Activated T-cell treated with anti-CD3 and anti-CD28 coated beads, Interleukin-2, amount 50 U/mL, for 72 hours (primary cell): Measurements from ENCODE around the gene SNPH. TPM values are rescaled to one million over a fixed set of nuclear protein-coding genes. Genes with fewer than 3 reads are reported as not detected.
A peak's percentile ranks its signal among the peaks of the same experiment; 100 is the strongest.
"Not testable (repeated sequence)": the region's sequence is repeated elsewhere in the genome, so short reads cannot be mapped to it uniquely, and the experiment has no call there.

Source experiments
- ATAC-seq, 2 donors: fragments of 150-1000 bp; cut with Tn5 transposase; replicated peaks in 1 of 2; 2 replicates each; pipeline ENCODE4 v1.10.0; 2021; ENCODE audit warnings: moderate library complexity in 2 of 2, mild to moderate bottlenecking in 1 of 2
- DNase-seq, 2 donors: peaks; one replicate each; pipeline ENCODE4 v3.0.0; 2021 to 2022; ENCODE audit warnings: mixed read lengths in 1 of 2
- H3K27ac Mint-ChIP-seq: one replicate; pipeline ENCODE4 v1.8.0; 2022; ENCODE audit warnings: mild to moderate bottlenecking, moderate library complexity, mixed read lengths
- H3K27me3 Mint-ChIP-seq: one replicate; pipeline ENCODE4 v1.8.0; 2022; ENCODE audit warnings: low read depth, mixed read lengths
- H3K36me3 Mint-ChIP-seq, 2 donors: one replicate each; pipeline ENCODE4 v1.8.0; 2022; ENCODE audit warnings: mixed read lengths in 2 of 2, mild to moderate bottlenecking in 1 of 2; ENCODE audit not compliant: insufficient read depth in 2 of 2
- H3K4me1 Mint-ChIP-seq: one replicate; pipeline ENCODE4 v1.8.0; 2022; ENCODE audit warnings: low read depth, mixed read lengths
- H3K4me3 Mint-ChIP-seq, 2 donors: one replicate each; pipeline ENCODE4 v1.8.0; 2022; ENCODE audit warnings: mild to moderate bottlenecking in 2 of 2, mixed read lengths in 2 of 2, moderate library complexity in 2 of 2
- H3K9me3 Mint-ChIP-seq, 2 donors: one replicate each; pipeline ENCODE4 v1.8.0; 2022; ENCODE audit warnings: mixed read lengths in 2 of 2
- total RNA-seq, 2 donors: library from RNA; stranded (reverse); gene quantifications; one replicate each; pipeline ENCODE4 v1.2.3, GENCODE V29; 2022

The SNPH gene
- total RNA-seq: 1 to 10 TPM; 7.1 to 7.8 TPM

DNA sequence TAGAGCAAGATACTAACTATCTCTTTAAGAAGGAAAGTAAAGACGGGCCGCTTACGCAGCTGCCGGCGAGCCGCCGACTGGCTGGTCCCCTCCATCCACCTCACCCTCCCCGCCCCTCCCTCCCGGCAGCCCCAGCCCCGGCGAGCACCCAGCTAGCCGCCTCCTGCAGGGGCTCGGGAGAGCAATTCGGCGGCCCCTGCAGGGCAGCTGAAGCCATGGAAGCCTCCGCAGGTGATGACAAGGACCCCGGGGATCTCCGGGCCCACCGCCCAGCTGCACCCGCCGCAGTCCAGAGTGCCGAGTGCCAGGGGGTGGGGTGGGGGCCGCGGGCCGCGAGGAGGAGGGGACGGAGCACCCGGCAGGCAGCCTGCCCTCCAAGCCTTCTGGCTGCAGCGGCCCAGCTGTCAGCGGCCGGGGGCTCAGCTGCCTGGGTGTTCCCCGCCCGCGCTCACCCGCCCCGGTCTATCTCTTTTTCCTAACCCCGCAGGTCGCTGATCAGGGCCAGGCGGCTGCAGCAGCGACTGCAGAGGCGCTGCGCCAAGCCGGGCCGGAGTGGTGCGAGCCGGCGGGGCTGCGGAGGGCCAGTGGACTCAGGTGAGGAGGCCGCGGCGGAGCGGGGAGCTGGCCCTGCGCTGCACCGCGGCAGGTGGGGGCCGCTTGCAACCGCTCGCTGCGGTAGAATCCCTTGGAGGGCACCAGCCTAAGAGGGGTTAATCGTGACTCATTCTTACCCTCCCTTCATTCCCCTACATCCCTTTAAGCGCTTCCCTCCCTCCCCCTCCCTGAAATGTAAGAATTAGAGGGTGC, at the start of gene SNPH:
TSS of gene SNPH (plus strand) at position 128 of the 807 bp plus-strand sequence. CDS start 29,946 bp downstream, outside the sequence.
- Mint-ChIP-seq H3K4me3 (peak within 1 kb of the TSS; percentile 77 to 91), H3K9me3 (no peaks in the 10 kb centered on the region), H3K27me3 (no peaks in the 10 kb centered on the region), H3K27ac (peak within 1 kb of the TSS; percentile 94), H3K4me1 (peaks cover 51% of the 10 kb centered on the region), H3K36me3 (peaks cover 2 to 15% of the 10 kb centered on the region in 2 donors)
- ATAC-seq (peak; percentile 95), DNase-seq (peak; percentile 77 to 82)

DNA sequence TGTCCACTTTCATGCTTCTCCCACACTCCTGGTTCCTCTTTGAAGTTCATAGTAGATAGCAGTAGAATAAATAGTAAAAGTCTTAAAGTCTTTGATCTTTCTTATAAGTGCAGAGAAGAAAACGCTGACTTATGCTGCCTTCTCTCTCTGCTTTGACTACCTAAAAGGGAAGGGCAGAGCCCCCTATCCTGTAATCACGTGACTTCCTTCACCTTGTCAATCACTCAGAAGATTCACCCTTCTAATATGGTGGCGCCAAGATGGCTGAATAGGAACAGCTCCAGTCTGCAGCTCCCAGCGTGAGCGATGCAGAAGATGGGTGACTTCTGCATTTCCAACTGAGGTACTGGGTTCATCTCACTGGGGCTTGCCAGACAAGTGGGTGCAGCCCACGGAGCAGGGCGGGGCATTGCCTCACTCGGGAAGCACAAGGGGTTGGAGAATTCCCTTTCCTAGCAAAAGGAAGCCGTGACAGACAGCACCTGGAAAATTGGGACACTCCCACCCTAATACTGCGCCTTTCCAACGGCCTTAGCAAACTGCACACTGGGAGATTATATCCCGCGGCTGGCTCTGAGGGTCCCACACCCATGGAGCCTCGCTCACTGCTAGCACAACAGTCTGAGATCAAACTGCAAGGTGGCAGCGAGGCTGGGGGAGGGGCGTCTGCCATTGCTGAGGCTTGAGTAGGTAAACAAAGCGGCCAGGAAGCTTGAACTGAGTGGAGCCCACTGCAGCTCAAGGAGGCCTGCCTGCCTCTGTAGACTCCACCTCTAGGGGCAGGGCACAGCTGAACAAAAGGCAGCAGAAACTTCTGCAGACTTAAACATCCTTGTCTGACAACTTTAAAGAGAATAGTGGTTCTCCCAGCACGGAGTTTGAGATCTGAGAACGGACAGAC, 49.3 kb upstream of the SNPH start:
- not testable (repeated sequence) for H3K27me3 Mint-ChIP-seq, H3K27ac Mint-ChIP-seq, H3K9me3 Mint-ChIP-seq, H3K36me3 Mint-ChIP-seq, ATAC-seq
- peak in 1 of 2 donors; percentile 8 for DNase-seq
- peak overlapping the region; percentile 36 to 76 for H3K4me3 Mint-ChIP-seq
- peaks cover 44% of the 10 kb centered on the region for H3K4me1 Mint-ChIP-seq

- H3K4me3 Mint-ChIP-seq, DNase-seq, H3K9me3 Mint-ChIP-seq, H3K36me3 Mint-ChIP-seq, ATAC-seq, H3K27ac Mint-ChIP-seq: not testable (repeated sequence)
- peaks cover 17% of the 10 kb centered on the region for H3K4me1 Mint-ChIP-seq
- H3K27me3 Mint-ChIP-seq: peaks cover 17% of the 10 kb centered on the region
These were observed 43.3 kb upstream of the SNPH start for GRCh38 chr20:1222750-1223149.

- peak overlapping the region; percentile 6 to 38 for H3K4me3 Mint-ChIP-seq
- H3K9me3 Mint-ChIP-seq: peaks cover 0 to 1% of the 10 kb centered on the region in 2 donors
- no peak for ATAC-seq
- peaks cover 27% of the 10 kb centered on the region for H3K27me3 Mint-ChIP-seq
- no peak overlapping the region for H3K27ac Mint-ChIP-seq
- peaks cover 19% of the 10 kb centered on the region for H3K4me1 Mint-ChIP-seq
- H3K36me3 Mint-ChIP-seq: peaks cover 0 to 5% of the 10 kb centered on the region in 2 donors
- DNase-seq: no peak
These were observed 41.7 kb upstream of the SNPH start for GRCh38 chr20:1224205-1224890.

- peak; percentile 66 to 71 for ATAC-seq
- H3K9me3 Mint-ChIP-seq: peaks cover 0 to 1% of the 10 kb centered on the region in 2 donors
- no peak overlapping the region for H3K27ac Mint-ChIP-seq
These were observed 40.8 kb upstream of the SNPH start for GRCh38 chr20:1225263-1225782.

DNA sequence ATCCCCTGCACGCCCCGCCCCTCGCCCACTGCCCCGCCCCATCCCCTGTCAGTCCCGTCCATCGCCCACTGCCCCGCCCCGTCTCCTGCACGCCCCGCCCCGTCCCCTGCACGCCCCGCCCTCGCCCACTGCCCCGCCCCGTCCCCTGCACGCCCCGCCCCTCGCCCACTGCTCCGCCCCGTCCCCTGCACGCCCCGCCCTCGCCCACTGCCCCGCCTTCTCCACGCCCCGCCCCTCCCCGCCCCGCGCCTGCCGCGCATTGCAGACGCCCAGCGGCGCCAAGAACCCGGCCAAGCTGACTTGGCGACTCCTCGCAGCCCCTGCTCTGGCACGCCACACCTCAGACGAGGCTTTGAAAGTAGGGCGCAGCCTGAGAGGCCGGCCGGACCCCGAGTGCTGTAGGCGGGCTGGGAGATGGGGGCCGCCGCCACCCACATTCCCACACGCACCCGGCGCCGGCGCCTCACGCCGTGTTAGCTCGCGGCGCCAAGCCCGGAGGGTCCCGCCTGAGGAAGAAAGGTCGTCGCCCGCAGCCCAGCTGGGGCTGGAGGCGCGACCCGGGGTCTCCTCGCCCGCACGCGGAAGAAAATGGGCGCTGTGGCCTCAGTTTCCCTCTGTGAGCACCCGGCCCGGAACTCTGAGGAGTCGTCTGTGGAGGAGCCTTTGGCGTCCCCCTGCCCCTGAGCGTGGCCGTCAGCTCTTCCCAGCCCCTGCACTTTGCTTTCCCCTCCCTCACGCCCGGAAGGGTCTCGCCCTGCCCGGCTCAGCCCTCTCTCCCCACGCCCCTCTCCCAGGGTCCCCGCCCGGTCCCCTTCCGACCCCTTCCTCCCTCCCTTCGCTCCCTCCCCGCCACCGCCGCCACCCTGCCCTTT, 40.1 kb upstream of the SNPH start, which contains the start of gene RAD21L1:
TSS of gene RAD21L1 (plus strand) at position 262 of the 872 bp plus-strand sequence. CDS start 2,410 bp downstream, outside the sequence.
- DNase-seq (peak; percentile 79 to 80), ATAC-seq (peak; percentile 82 to 83)
- Mint-ChIP-seq H3K4me1 (peaks cover 19% of the 10 kb centered on the region), H3K27me3 (peaks cover 41% of the 10 kb centered on the region), H3K4me3 (peak within 1 kb of the TSS; percentile 88 to 95), H3K9me3 (peaks cover 0 to 1% of the 10 kb centered on the region in 2 donors), H3K27ac (no peak within 1 kb of the TSS), H3K36me3 (peaks cover 0 to 5% of the 10 kb centered on the region in 2 donors)

More at GRCh38 chr20:1225263-1225782, 40.8 kb upstream of the SNPH start:
- H3K36me3 Mint-ChIP-seq: peaks cover 0 to 5% of the 10 kb centered on the region in 2 donors
- peaks cover 19% of the 10 kb centered on the region for H3K4me1 Mint-ChIP-seq
- no peak for DNase-seq
- H3K27me3 Mint-ChIP-seq: peaks cover 34% of the 10 kb centered on the region
- peak overlapping the region; percentile 80 to 88 for H3K4me3 Mint-ChIP-seq

DNA sequence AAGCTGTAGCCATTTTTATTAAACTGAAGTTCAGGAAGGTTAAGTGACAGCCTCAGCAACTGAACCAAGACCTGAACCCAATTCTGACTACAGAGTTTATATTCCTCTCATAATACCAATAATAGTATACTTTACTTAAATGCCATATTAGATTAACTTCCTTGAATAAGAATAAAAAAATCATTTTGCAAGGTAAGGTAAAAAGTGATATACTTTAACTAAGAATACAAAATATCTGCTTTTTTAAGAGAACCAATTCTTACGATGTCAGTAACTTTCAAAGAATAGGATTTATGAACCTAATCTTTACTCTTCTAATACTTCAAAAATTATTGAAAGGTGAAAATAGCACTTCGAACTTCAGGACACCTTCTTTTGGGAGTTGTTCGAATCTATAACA, 36.6 kb upstream of the SNPH start:
- H3K9me3 Mint-ChIP-seq: no peaks in the 10 kb centered on the region
- ATAC-seq (no peak), DNase-seq (no peak)
- H3K4me3 Mint-ChIP-seq: no peak overlapping the region
- H3K4me1 Mint-ChIP-seq: peaks cover 15% of the 10 kb centered on the region
- no peak overlapping the region for H3K27ac Mint-ChIP-seq
- H3K36me3 Mint-ChIP-seq: peaks cover 0 to 1% of the 10 kb centered on the region in 2 donors
- H3K27me3 Mint-ChIP-seq: peaks cover 35% of the 10 kb centered on the region

DNA sequence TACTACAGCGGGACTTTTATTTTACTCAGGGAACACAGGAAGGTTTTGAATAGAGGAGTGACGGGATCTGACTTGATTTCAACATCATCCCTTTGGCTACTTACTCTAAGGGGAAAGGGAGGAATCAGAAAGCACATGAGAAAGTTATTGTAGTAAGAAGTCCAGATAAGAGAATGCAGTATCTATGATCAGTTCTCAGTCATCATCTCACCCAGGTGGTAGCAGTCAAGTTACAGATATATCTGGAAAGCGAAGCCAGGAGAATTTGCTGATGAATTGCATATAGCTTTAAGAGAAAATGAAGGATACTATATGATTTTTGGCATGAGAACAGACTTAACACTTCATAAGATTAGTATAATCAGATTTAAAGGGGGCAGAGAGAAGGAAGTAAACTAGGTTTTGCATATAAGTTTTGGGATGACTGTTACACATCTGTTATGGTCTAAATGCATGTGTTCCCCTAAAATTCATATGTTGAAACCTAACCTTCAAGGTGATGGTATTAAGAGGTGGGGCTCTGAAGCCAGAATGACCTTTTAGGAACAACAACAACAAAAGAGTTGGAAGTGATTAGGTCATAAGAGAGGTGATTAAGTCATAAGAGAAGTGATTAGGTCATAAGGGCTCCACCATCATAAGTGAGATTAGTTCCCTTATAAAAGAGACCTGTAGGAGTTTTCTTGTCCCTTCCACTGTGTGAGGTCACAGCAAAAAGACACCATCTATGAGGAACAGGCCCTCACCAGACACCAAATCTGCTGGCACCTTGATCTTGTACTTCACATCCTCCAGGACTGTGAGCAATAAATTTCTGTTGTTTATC, 33.6 kb upstream of the SNPH start:
- H3K4me3 Mint-ChIP-seq: no peak overlapping the region
- H3K4me1 Mint-ChIP-seq: peaks cover 5% of the 10 kb centered on the region
- peak in 1 of 2 donors; percentile 43 for ATAC-seq
- no peak for DNase-seq
- peaks cover 26% of the 10 kb centered on the region for H3K27me3 Mint-ChIP-seq
- H3K27ac Mint-ChIP-seq: no peak overlapping the region
- H3K9me3 Mint-ChIP-seq: no peaks in the 10 kb centered on the region
- no peaks in the 10 kb centered on the region for H3K36me3 Mint-ChIP-seq

DNA sequence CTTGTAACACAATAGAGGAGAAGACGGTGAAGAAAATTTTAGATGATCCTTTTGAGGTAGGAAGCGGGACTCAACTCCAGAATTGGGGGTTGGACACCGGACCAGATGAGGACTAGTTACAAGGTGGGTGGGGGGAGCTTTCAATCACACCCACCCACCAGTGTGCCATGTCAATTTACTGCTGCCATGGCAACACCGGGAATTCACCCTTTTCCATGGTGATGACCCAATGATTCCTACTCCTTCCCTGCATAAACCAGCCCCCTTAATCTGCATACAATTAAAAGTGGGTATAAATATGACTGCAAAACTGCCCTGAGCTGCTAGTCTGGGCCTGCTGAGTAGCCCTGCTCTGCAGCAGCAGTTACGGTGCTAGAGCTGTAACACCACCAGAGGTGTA, 25.5 kb upstream of the SNPH start:
- Mint-ChIP-seq H3K9me3 (no peaks in the 10 kb centered on the region), H3K27ac (peak overlapping the region; percentile 46), H3K4me1 (no peaks in the 10 kb centered on the region), H3K4me3 (no peak overlapping the region), H3K36me3 (no peaks in the 10 kb centered on the region), H3K27me3 (no peaks in the 10 kb centered on the region)
- ATAC-seq: no peak
- DNase-seq: no peak

DNA sequence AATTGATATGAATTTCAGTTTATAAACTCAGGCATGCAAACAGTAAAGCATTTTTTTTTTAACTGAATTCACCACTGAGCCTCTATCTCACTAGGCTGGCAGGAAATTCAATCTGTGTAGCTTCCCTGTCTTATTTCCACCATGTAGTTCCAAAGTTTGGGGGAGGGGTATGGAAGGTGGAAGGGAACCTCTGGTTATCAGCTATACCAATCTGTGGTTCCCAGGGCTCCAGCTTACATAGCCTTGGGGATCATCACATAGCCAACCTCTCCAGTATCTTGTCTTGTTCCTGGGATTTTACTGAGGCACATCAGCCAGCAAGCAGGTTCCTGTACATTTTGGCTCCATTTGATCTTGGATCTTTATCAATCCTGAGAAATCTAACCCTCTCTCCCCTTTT, 24.6 kb upstream of the SNPH start:
- no peaks in the 10 kb centered on the region for H3K4me1 Mint-ChIP-seq
- no peaks in the 10 kb centered on the region for H3K9me3 Mint-ChIP-seq
- no peak overlapping the region for H3K27ac Mint-ChIP-seq
- H3K4me3 Mint-ChIP-seq: no peak overlapping the region
- H3K36me3 Mint-ChIP-seq: no peaks in the 10 kb centered on the region
- no peak for DNase-seq
- no peaks in the 10 kb centered on the region for H3K27me3 Mint-ChIP-seq
- no peak for ATAC-seq

DNA sequence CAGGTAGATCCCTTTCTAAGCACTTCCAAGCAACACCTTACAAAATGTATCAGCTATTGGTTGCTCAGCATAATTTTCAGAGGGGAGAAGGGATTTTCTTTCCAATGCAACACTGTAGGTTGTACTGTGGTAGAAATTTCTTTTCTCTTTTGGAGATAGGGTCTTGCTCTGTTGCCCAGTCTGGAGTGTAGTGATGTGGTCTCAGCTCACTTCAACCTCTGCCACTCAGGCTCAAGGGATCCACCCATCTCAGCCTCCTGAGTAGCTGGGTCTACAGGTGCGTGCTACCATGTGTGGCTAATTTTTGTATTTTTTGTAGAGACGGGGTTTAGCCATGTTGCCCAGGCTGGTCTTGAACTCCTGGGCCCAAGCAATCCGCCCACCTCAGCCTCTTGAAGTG, 24.0 kb upstream of the SNPH start:
- Mint-ChIP-seq H3K9me3 (no peaks in the 10 kb centered on the region), H3K36me3 (no peaks in the 10 kb centered on the region), H3K4me1 (no peaks in the 10 kb centered on the region), H3K27me3 (no peaks in the 10 kb centered on the region), H3K4me3 (no peak overlapping the region), H3K27ac (no peak overlapping the region)
- ATAC-seq (no peak), DNase-seq (no peak)
